IMR-90 (cell line): ENCODE measurements around the gene ZNF443. TPM values are rescaled to one million over a fixed set of nuclear protein-coding genes. Genes with fewer than 3 reads are reported as not detected.

Experiments used
- ATAC-seq: fragments of 200-7000 bp; cut with Tn5 transposase; 2 replicates; pipeline ENCODE4 v1.9.1; 2020; ENCODE audit warnings: low read depth, mild to moderate bottlenecking, moderate library complexity
- BruUV-seq: library from RNA; stranded (reverse); fragments of 400-500 nt; replicated peaks from 2 replicates; lab custom pipeline; 2021; lab: Mats Ljungman, UMichigan
- CTCF ChIA-PET: fragments of 300-600 bp; formaldehyde crosslinking; extraction: SDS; loops from one replicate; lab custom pipeline; 2021; ENCODE audit warnings: antibody characterized with exemption; lab: Yijun Ruan, JAX
- POLR2A ChIA-PET: fragments of 300-600 bp; sonication (Branson Sonifier 250); formaldehyde crosslinking; loops from one replicate; lab custom pipeline; 2022; ENCODE audit warnings: antibody characterized with exemption; ENCODE audit not compliant: unreplicated experiment; lab: Charles Lee
- DNase-seq: peaks from one replicate; pipeline ENCODE4 v3.0.0; 2013
- H2AFZ ChIP-seq: replicated peaks from 2 replicates; pipeline ENCODE3; 2013; ENCODE audit warnings: low read length, mild to moderate bottlenecking; ENCODE audit not compliant: poor library complexity
- H2AK5ac ChIP-seq: 2 replicates; pipeline ENCODE4 v1.6.1; 2013; ENCODE audit warnings: low read depth, low read length, inconsistent platforms
- H2AK9ac ChIP-seq: replicated peaks from 2 replicates; pipeline ENCODE3; 2013; ENCODE audit warnings: mild to moderate bottlenecking, low read depth, low read length, moderate library complexity; ENCODE audit not compliant: poor library complexity
- H2BK120ac ChIP-seq: 2 replicates; pipeline ENCODE4 v1.6.1; 2013; ENCODE audit warnings: low read depth, low read length, inconsistent platforms
- H2BK15ac ChIP-seq: 3 replicates; pipeline ENCODE4 v1.6.1; 2013; ENCODE audit warnings: low read depth, low read length, inconsistent platforms
- H2BK20ac ChIP-seq: 2 replicates; pipeline ENCODE4 v1.6.1; 2013; ENCODE audit warnings: low read depth, mild to moderate bottlenecking, inconsistent platforms, low read length, moderate library complexity
- H2BK5ac ChIP-seq: 2 replicates; pipeline ENCODE4 v1.6.1; 2013; ENCODE audit warnings: mild to moderate bottlenecking, low read depth, low read length, inconsistent platforms; ENCODE audit not compliant: poor library complexity, severe bottlenecking
- H3K14ac ChIP-seq: replicated peaks from 2 replicates; pipeline ENCODE4 v1.6.1; 2013; ENCODE audit warnings: low read depth, low read length, inconsistent platforms
- H3K18ac ChIP-seq: 2 replicates; pipeline ENCODE4 v1.6.1; 2013; ENCODE audit warnings: low read depth, low read length, control low read depth
- H3K23ac ChIP-seq: 2 replicates; pipeline ENCODE4 v1.6.1; 2013; ENCODE audit warnings: low read depth, low read length, inconsistent platforms
- H3K27ac ChIP-seq: 2 replicates; pipeline ENCODE4 v1.5.1; 2013; ENCODE audit warnings: mild to moderate bottlenecking, control low read depth, low read length; ENCODE audit not compliant: insufficient read depth
- H3K27me3 ChIP-seq: 2 replicates; pipeline ENCODE4 v1.6.1; 2013; ENCODE audit warnings: low read length; ENCODE audit not compliant: control insufficient read depth, insufficient read depth
- H3K36me3 ChIP-seq: 2 replicates; pipeline ENCODE4 v1.6.1; 2013; ENCODE audit warnings: low read length, mixed read lengths; ENCODE audit not compliant: control insufficient read depth, insufficient read depth
- H3K4ac ChIP-seq: 2 replicates; pipeline ENCODE4 v1.6.1; 2013; ENCODE audit warnings: low read depth, low read length, inconsistent platforms
- H3K4me1 ChIP-seq: 2 replicates; pipeline ENCODE4 v1.6.1; 2013; ENCODE audit warnings: low read length, mixed read lengths; ENCODE audit not compliant: control insufficient read depth, insufficient read depth
- H3K4me2 ChIP-seq: 2 replicates; pipeline ENCODE4 v1.6.1; 2013; ENCODE audit warnings: low read depth, mild to moderate bottlenecking, control low read depth, low read length, moderate library complexity
- H3K4me3 ChIP-seq: 2 replicates; pipeline ENCODE4 v1.5.1; 2013; ENCODE audit warnings: low read depth, mild to moderate bottlenecking, control low read depth, low read length, moderate library complexity; ENCODE audit not compliant: insufficient read depth
- H3K56ac ChIP-seq: 2 replicates; pipeline ENCODE4 v1.6.1; 2013; ENCODE audit warnings: low read length, inconsistent platforms; ENCODE audit not compliant: insufficient read depth; ENCODE audit errors: extremely low read depth
- H3K79me1 ChIP-seq, 2 experiments: 2 replicates each; pipeline ENCODE4 v1.6.1; 2013; ENCODE audit warnings: low read length in 2 of 2, inconsistent platforms in 1 of 2, low read depth in 1 of 2
- H3K9ac ChIP-seq: 2 replicates; pipeline ENCODE4 v1.6.1; 2013; ENCODE audit warnings: low read depth, low read length, control low read depth
- H3K9me1 ChIP-seq: 2 replicates; pipeline ENCODE4 v1.6.1; 2013; ENCODE audit warnings: low read length, inconsistent platforms; ENCODE audit not compliant: insufficient read depth
- H3K9me3 ChIP-seq: 2 replicates; pipeline ENCODE4 v1.6.1; 2013; ENCODE audit warnings: low read length; ENCODE audit not compliant: control insufficient read depth, insufficient read depth
- H4K20me1 ChIP-seq: 2 replicates; pipeline ENCODE4 v1.6.1; 2013; ENCODE audit warnings: low read length, inconsistent platforms; ENCODE audit not compliant: insufficient read depth
- H4K5ac ChIP-seq: 2 replicates; pipeline ENCODE4 v1.6.1; 2013; ENCODE audit warnings: mild to moderate bottlenecking, low read depth, low read length, control low read depth
- H4K8ac ChIP-seq, 2 experiments: 2 replicates each; pipeline ENCODE4 v1.6.1; 2013; ENCODE audit warnings: low read depth in 2 of 2, low read length in 2 of 2, control low read depth in 1 of 2, inconsistent platforms in 1 of 2
- H4K91ac ChIP-seq: 2 replicates; pipeline ENCODE4 v1.6.1; 2013; ENCODE audit warnings: low read depth, low read length, inconsistent platforms; ENCODE audit not compliant: insufficient read depth
- BHLHE40 ChIP-seq: fragments of 150-350 bp; IDR thresholded peaks from 2 replicates; pipeline ENCODE4 v1.6.1; 2016; ENCODE audit warnings: mild to moderate bottlenecking, low read depth, low read length
- CEBPB ChIP-seq: IDR thresholded peaks from 2 replicates; pipeline ENCODE4 v1.6.1; 2012; ENCODE audit warnings: low read depth, low read length, improper control_type of control experiment
- CHD1 ChIP-seq: IDR thresholded peaks from 2 replicates; pipeline ENCODE4 v1.6.1; 2012; ENCODE audit warnings: low read depth, low read length, improper control_type of control experiment
- MAZ ChIP-seq: IDR thresholded peaks from 2 replicates; pipeline ENCODE4 v1.6.1; 2012; ENCODE audit warnings: low read depth, mild to moderate bottlenecking, low read length, improper control_type of control experiment, moderate library complexity, borderline replicate concordance
- WGBS, 2 experiments: methylation state at CpG; one replicate each; pipeline versions ENCODE4 v1.1.5 to v1.1.7; 2013; ENCODE audit warnings: missing lambda C conversion rate in 2 of 2; ENCODE audit not compliant: insufficient read length in 1 of 2; ENCODE audit errors: extremely low coverage in 2 of 2; 5-methylcytosine and 5-hydroxymethylcytosine counted together
- dilution Hi-C: fragments of 300-500 bp; cut with HindIII; formaldehyde crosslinking; loops from one replicate; pipeline ENCODE4 v1.14.3; 2018; ENCODE audit warnings: low sequenced_read_pairs; ENCODE audit not compliant: unreplicated experiment
- in situ Hi-C: fragments of 300-500 bp; cut with MboI; formaldehyde crosslinking; loops from 3 replicates; pipeline ENCODE4 v1.14.3; 2019; ENCODE audit warnings: low sequenced_read_pairs, inconsistent platforms, mixed read lengths
- intact Hi-C: fragments of 100-400 bp; cut with micrococcal nuclease; formaldehyde crosslinking; loops from 2 replicates; pipeline ENCODE4 v1.10.0; 2022
- polyA plus RNA-seq, 3 experiments: library from polyadenylated mRNA; depleted of rRNA; stranded (reverse); fragments of >200 nt; gene quantifications; 2 replicates each; pipeline ENCODE4 v1.2.3, GENCODE V29; 2012; ENCODE audit warnings: low replicate concordance in 1 of 3
- total RNA-seq: library from RNA; depleted of rRNA; stranded (reverse); fragments of >200 nt; gene quantifications from 2 replicates; pipeline ENCODE4 v1.2.3, GENCODE V29; 2012

Gene ZNF443
- total and polyA plus RNA-seq, 2 of the 4 experiments (the other 2 are of a cell fraction) = 0.79 to 3.2 TPM

DNA sequence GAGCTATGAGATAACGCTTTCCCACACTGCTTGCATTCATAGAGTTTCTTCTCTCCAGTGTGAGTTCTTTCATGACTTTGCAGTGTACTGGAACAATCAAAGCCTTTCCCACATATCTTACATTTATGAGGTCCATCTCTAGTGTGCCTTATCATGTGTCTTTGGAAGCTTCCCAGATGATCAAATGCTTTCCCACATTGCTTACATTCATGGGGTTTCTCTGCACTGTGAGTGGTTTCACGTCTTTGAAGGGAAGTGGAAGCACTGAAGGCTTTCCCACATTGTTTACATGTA lies 60.4 kb downstream of the ZNF443 start:
- H2BK20ac ChIP-seq = no peak overlapping the region
- H3K36me3 ChIP-seq = no peaks in the 10 kb centered on the region; the same call in 1 of the 2 replicates
- no peak overlapping the region for H2AFZ ChIP-seq
- no peak overlapping the region for H3K4me2 ChIP-seq
- no peak overlapping the region for H3K18ac ChIP-seq
- H2BK120ac ChIP-seq = no peak overlapping the region
- no peak for DNase-seq
- CTCF ChIA-PET = no interaction called here
- no peak overlapping the region for H3K23ac ChIP-seq
- no peak for ATAC-seq
- no peak overlapping the region for H2AK5ac ChIP-seq
- intact Hi-C loops = no loop called here
- H2BK15ac ChIP-seq = no peak overlapping the region
- H3K4ac ChIP-seq = no peak overlapping the region
- no peak overlapping the region for H2BK5ac ChIP-seq
- H4K91ac ChIP-seq = no peak overlapping the region
- peaks cover 30% of the 10 kb centered on the region for H3K9me3 ChIP-seq
- H4K8ac ChIP-seq = no peak overlapping the region
- H3K4me1 ChIP-seq = no peaks in the 10 kb centered on the region
- H3K27ac ChIP-seq = no peak overlapping the region
- no peaks in the 10 kb centered on the region for H4K20me1 ChIP-seq
- no peak overlapping the region for H3K14ac ChIP-seq
- no peak overlapping the region for H3K56ac ChIP-seq
- no peak overlapping the region for H3K9ac ChIP-seq
- H3K27me3 ChIP-seq = no peaks in the 10 kb centered on the region
- no peak overlapping the region for H3K4me3 ChIP-seq
- WGBS, 2 experiments = no CpG with 5 or more reads among the region's 2 CpGs
- no peak for TF ChIP-seq CHD1
- no peak for TF ChIP-seq CEBPB
- no peak for TF ChIP-seq MAZ
- no peak for TF ChIP-seq BHLHE40
- H2AK9ac ChIP-seq = no peak overlapping the region
- POLR2A ChIA-PET = no interaction called here
- no peaks in the 10 kb centered on the region for H3K79me1 ChIP-seq
- in situ Hi-C loops = no loop called here
- no peaks in the 10 kb centered on the region for H3K9me1 ChIP-seq
- BruUV-seq = no TSS peak
- dilution Hi-C loops = no loop called here
- no peak overlapping the region for H4K5ac ChIP-seq
